GM23338 (cell line): Measurements from ENCODE around the gene COMP. TPM values are rescaled to one million over a fixed set of nuclear protein-coding genes. Genes with fewer than 3 reads are reported as not detected.

Experiments
- ATAC-seq: fragments of 200-7000 bp; cut with Tn5 transposase; 3 replicates; pipeline ENCODE4 v1.9.1; 2020
- DNase-seq: peaks from one replicate; pipeline ENCODE4 v3.0.0-alpha.2; 2015; ENCODE audit warnings: low spot score
- H2AFZ ChIP-seq: fragments of 200-600 bp; sonication (generic); 2 replicates; pipeline ENCODE4 v1.8.0; 2016; ENCODE audit warnings: antibody characterized with exemption, mild to moderate bottlenecking, moderate library complexity
- H3F3A ChIP-seq: fragments of 200-600 bp; sonication (generic); replicated peaks from 2 replicates; pipeline ENCODE4 v1.8.0; 2017; ENCODE audit warnings: antibody characterized with exemption, mixed run types, low read depth
- H3K27ac ChIP-seq: fragments of 200-600 bp; sonication (generic); 2 replicates; pipeline ENCODE4 v1.6.1; 2016; ENCODE audit warnings: low read depth
- H3K27me3 ChIP-seq: fragments of 200-600 bp; sonication (generic); 2 replicates; pipeline ENCODE4 v1.8.0; 2016; ENCODE audit warnings: mild to moderate bottlenecking, mixed run types, moderate library complexity; ENCODE audit not compliant: insufficient read depth
- H3K36me3 ChIP-seq: fragments of 200-600 bp; sonication (generic); 2 replicates; pipeline ENCODE4 v1.8.0; 2016; ENCODE audit warnings: mild to moderate bottlenecking; ENCODE audit not compliant: insufficient read depth
- H3K4me1 ChIP-seq: fragments of 200-600 bp; sonication (generic); 2 replicates; pipeline ENCODE4 v1.8.0; 2016; ENCODE audit warnings: mild to moderate bottlenecking, moderate library complexity; ENCODE audit not compliant: insufficient read depth
- H3K4me2 ChIP-seq: fragments of 200-600 bp; sonication (generic); 2 replicates; pipeline ENCODE4 v1.7.1; 2017; ENCODE audit warnings: mixed run types
- H3K4me3 ChIP-seq: fragments of 200-600 bp; sonication (generic); 2 replicates; pipeline ENCODE4 v1.6.1; 2016; ENCODE audit warnings: mixed run types
- H3K79me2 ChIP-seq: fragments of 200-600 bp; sonication (generic); replicated peaks from 2 replicates; pipeline ENCODE4 v1.8.0; 2017; ENCODE audit warnings: mild to moderate bottlenecking; ENCODE audit not compliant: insufficient read depth
- H3K9me2 ChIP-seq: fragments of 200-600 bp; sonication (generic); 2 replicates; pipeline ENCODE4 v1.8.0; 2017; ENCODE audit not compliant: insufficient read depth
- H4K20me1 ChIP-seq: fragments of 200-600 bp; sonication (generic); replicated peaks from 2 replicates; pipeline ENCODE4 v1.8.0; 2017; ENCODE audit warnings: mild to moderate bottlenecking; ENCODE audit not compliant: insufficient read depth
- H3K27ac Mint-ChIP-seq: 2 replicates; pipeline ENCODE4 v1.8.0; 2020; ENCODE audit warnings: inconsistent platforms, mild to moderate bottlenecking, moderate library complexity, mixed read lengths
- H3K27me3 Mint-ChIP-seq: 3 replicates; pipeline ENCODE4 v1.8.0; 2022; ENCODE audit warnings: low read depth, mild to moderate bottlenecking, moderate library complexity, mixed read lengths, inconsistent platforms; ENCODE audit not compliant: insufficient read depth, poor library complexity
- H3K36me3 Mint-ChIP-seq: 3 replicates; pipeline ENCODE4 v1.8.0; 2021; ENCODE audit warnings: low read depth, mild to moderate bottlenecking, inconsistent platforms, moderate library complexity, mixed read lengths
- H3K4me1 Mint-ChIP-seq: 3 replicates; pipeline ENCODE4 v1.8.0; 2020; ENCODE audit warnings: mild to moderate bottlenecking, inconsistent platforms, mixed read lengths
- H3K4me3 Mint-ChIP-seq: 3 replicates; pipeline ENCODE4 v1.8.0; 2021; ENCODE audit warnings: moderate library complexity, mild to moderate bottlenecking, inconsistent platforms, mixed read lengths
- H3K9me3 Mint-ChIP-seq: 3 replicates; pipeline ENCODE4 v1.8.0; 2020; ENCODE audit warnings: moderate library complexity, mild to moderate bottlenecking, inconsistent platforms, mixed read lengths
- CREB1 ChIP-seq: fragments of 250-450 bp; sonication (Bioruptor Pico); IDR thresholded peaks from 2 replicates; pipeline ENCODE4 v1.5.0; 2020; ENCODE audit warnings: low read depth, mild to moderate bottlenecking, moderate library complexity
- EZH2 ChIP-seq: fragments of 200-600 bp; sonication (generic); IDR thresholded peaks from one replicate; pipeline ENCODE4 v1.8.0; 2017; ENCODE audit warnings: antibody characterized with exemption, mild to moderate bottlenecking, low read depth; ENCODE audit not compliant: unreplicated experiment
- EZH2phosphoT487 ChIP-seq: fragments of 200-600 bp; sonication (generic); IDR thresholded peaks from one replicate; pipeline ENCODE4 v1.8.1; 2018; ENCODE audit warnings: antibody characterized with exemption; ENCODE audit not compliant: unreplicated experiment
- JUNB ChIP-seq: IDR thresholded peaks from one replicate; pipeline ENCODE4 v1.6.1; 2016; ENCODE audit warnings: antibody characterized with exemption; ENCODE audit not compliant: unreplicated experiment
- NANOG ChIP-seq: IDR thresholded peaks from 2 replicates; pipeline ENCODE4 v1.6.1; 2016; ENCODE audit warnings: antibody characterized with exemption, borderline replicate concordance
- POLR2AphosphoS5 ChIP-seq: IDR thresholded peaks from 2 replicates; pipeline ENCODE4 v1.6.1; 2016; ENCODE audit warnings: antibody characterized with exemption, low read depth
- STAT1 ChIP-seq: IDR thresholded peaks from one replicate; pipeline ENCODE4 v1.6.1; 2016; ENCODE audit warnings: antibody characterized with exemption; ENCODE audit not compliant: unreplicated experiment
- ZNF114 ChIP-seq: fragments of 250-450 bp; sonication (Bioruptor Pico); IDR thresholded peaks from 2 replicates; pipeline ENCODE4 v1.5.0; 2020; ENCODE audit warnings: mild to moderate bottlenecking, moderate library complexity
- ZNF331 ChIP-seq: fragments of 250-450 bp; sonication (Bioruptor Pico); IDR thresholded peaks from 2 replicates; pipeline ENCODE4 v1.5.0; 2020; ENCODE audit warnings: low read depth, mild to moderate bottlenecking, moderate library complexity
- polyA plus RNA-seq: library from polyadenylated mRNA; unstranded; fragments of >200 nt; fragmentation: Nextera tagmentation; extraction: Ambion mirVana; gene quantifications from 2 replicates; pipeline ENCODE4 v1.2.1, GENCODE V29; 2016
- total RNA-seq: library from RNA; depleted of rRNA; stranded (reverse); fragments of >200 nt; shearing (Covaris generic); gene quantifications from 2 replicates; pipeline ENCODE4 v1.2.3, GENCODE V29; 2014
- TF ChIP-seq, protein P1 (sequence below): IDR thresholded peaks from one replicate; pipeline ENCODE4 v1.6.1; 2018; ENCODE audit warnings: antibody characterized with exemption; ENCODE audit not compliant: unreplicated experiment
- TF ChIP-seq, protein P2 (sequence below): fragments of 250-450 bp; sonication (Bioruptor Pico); IDR thresholded peaks from 2 replicates; pipeline ENCODE4 v1.5.0; 2020; ENCODE audit warnings: mild to moderate bottlenecking, moderate library complexity
- TF ChIP-seq, protein P3 (sequence below): IDR thresholded peaks from 2 replicates; pipeline ENCODE4 v1.6.1; 2016; ENCODE audit warnings: antibody characterized with exemption
- TF ChIP-seq, protein P4 (sequence below), 2 experiments: fragments of 200-600 bp in 1 of 2; sonication (generic) in 1 of 2; conservative IDR thresholded peaks; 2 replicates each; pipeline versions ENCODE4 v1.5.1 to v1.6.1; 2016 to 2017; ENCODE audit warnings: antibody characterized with exemption in 2 of 2, low read depth in 2 of 2, mild to moderate bottlenecking in 2 of 2, moderate library complexity in 1 of 2

Gene COMP
- total and polyA plus RNA-seq, 2 experiments from 2014 or later: 0.58 to 0.63 TPM

DNA sequence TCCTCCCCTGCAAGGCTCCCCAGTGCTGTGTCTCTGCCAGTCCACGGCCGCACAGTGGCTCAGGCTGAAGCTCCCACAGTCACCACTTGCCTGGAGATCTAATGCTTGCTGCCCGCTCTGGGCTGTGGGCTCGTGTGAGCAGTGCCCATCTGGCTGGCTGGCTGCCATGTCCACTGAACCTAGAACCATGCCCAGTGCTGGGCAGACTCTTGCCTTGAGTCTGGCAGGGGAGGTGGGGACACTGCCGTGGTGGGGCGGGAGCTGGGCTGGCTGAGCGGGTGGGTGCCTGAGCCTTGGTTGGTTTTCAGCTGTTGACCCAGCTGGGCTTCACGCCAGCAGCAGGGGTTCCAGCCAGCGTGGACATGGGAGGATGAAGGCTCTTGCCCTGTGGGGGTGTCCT lies 55.4 kb downstream of the COMP start:
- H3K4me2 ChIP-seq: no peak overlapping the region
- DNase-seq (no peak), ATAC-seq (no peak)
- Mint-ChIP-seq H3K27me3 (peaks cover 5% of the 10 kb centered on the region), H3K27ac (no peak overlapping the region), H3K36me3 (no peaks in the 10 kb centered on the region; the same call in 2 of the 3 replicates), H3K4me3 (no peak overlapping the region), H3K9me3 (no peaks in the 10 kb centered on the region), H3K4me1 (peaks cover 6% of the 10 kb centered on the region)
- no peak overlapping the region for H3K4me3 ChIP-seq
- TF ChIP-seq STAT1: no peak
- TF ChIP-seq, protein P1, sequence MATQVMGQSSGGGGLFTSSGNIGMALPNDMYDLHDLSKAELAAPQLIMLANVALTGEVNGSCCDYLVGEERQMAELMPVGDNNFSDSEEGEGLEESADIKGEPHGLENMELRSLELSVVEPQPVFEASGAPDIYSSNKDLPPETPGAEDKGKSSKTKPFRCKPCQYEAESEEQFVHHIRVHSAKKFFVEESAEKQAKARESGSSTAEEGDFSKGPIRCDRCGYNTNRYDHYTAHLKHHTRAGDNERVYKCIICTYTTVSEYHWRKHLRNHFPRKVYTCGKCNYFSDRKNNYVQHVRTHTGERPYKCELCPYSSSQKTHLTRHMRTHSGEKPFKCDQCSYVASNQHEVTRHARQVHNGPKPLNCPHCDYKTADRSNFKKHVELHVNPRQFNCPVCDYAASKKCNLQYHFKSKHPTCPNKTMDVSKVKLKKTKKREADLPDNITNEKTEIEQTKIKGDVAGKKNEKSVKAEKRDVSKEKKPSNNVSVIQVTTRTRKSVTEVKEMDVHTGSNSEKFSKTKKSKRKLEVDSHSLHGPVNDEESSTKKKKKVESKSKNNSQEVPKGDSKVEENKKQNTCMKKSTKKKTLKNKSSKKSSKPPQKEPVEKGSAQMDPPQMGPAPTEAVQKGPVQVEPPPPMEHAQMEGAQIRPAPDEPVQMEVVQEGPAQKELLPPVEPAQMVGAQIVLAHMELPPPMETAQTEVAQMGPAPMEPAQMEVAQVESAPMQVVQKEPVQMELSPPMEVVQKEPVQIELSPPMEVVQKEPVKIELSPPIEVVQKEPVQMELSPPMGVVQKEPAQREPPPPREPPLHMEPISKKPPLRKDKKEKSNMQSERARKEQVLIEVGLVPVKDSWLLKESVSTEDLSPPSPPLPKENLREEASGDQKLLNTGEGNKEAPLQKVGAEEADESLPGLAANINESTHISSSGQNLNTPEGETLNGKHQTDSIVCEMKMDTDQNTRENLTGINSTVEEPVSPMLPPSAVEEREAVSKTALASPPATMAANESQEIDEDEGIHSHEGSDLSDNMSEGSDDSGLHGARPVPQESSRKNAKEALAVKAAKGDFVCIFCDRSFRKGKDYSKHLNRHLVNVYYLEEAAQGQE: no peak
- no peak for TF ChIP-seq EZH2
- TF ChIP-seq CREB1 (CRISPR knock-in tag): no peak
- TF ChIP-seq, protein P2, sequence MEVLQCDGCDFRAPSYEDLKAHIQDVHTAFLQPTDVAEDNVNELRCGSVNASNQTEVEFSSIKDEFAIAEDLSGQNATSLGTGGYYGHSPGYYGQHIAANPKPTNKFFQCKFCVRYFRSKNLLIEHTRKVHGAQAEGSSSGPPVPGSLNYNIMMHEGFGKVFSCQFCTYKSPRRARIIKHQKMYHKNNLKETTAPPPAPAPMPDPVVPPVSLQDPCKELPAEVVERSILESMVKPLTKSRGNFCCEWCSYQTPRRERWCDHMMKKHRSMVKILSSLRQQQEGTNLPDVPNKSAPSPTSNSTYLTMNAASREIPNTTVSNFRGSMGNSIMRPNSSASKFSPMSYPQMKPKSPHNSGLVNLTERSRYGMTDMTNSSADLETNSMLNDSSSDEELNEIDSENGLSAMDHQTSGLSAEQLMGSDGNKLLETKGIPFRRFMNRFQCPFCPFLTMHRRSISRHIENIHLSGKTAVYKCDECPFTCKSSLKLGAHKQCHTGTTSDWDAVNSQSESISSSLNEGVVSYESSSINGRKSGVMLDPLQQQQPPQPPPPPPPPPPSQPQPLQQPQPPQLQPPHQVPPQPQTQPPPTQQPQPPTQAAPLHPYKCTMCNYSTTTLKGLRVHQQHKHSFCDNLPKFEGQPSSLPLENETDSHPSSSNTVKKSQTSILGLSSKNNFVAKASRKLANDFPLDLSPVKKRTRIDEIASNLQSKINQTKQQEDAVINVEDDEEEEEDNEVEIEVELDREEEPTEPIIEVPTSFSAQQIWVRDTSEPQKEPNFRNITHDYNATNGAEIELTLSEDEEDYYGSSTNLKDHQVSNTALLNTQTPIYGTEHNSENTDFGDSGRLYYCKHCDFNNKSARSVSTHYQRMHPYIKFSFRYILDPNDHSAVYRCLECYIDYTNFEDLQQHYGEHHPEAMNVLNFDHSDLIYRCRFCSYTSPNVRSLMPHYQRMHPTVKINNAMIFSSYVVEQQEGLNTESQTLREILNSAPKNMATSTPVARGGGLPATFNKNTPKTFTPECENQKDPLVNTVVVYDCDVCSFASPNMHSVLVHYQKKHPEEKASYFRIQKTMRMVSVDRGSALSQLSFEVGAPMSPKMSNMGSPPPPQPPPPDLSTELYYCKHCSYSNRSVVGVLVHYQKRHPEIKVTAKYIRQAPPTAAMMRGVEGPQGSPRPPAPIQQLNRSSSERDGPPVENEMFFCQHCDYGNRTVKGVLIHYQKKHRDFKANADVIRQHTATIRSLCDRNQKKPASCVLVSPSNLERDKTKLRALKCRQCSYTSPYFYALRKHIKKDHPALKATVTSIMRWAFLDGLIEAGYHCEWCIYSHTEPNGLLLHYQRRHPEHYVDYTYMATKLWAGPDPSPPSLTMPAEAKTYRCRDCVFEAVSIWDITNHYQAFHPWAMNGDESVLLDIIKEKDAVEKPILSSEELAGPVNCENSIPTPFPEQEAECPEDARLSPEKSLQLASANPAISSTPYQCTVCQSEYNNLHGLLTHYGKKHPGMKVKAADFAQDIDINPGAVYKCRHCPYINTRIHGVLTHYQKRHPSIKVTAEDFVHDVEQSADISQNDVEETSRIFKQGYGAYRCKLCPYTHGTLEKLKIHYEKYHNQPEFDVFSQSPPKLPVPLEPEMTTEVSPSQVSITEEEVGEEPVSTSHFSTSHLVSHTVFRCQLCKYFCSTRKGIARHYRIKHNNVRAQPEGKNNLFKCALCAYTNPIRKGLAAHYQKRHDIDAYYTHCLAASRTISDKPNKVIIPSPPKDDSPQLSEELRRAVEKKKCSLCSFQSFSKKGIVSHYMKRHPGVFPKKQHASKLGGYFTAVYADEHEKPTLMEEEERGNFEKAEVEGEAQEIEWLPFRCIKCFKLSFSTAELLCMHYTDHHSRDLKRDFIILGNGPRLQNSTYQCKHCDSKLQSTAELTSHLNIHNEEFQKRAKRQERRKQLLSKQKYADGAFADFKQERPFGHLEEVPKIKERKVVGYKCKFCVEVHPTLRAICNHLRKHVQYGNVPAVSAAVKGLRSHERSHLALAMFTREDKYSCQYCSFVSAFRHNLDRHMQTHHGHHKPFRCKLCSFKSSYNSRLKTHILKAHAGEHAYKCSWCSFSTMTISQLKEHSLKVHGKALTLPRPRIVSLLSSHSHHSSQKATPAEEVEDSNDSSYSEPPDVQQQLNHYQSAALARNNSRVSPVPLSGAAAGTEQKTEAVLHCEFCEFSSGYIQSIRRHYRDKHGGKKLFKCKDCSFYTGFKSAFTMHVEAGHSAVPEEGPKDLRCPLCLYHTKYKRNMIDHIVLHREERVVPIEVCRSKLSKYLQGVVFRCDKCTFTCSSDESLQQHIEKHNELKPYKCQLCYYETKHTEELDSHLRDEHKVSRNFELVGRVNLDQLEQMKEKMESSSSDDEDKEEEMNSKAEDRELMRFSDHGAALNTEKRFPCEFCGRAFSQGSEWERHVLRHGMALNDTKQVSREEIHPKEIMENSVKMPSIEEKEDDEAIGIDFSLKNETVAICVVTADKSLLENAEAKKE (CRISPR knock-in tag): no peak
- no peak for TF ChIP-seq POLR2AphosphoS5
- TF ChIP-seq JUNB: no peak
- TF ChIP-seq EZH2phosphoT487: no peak
- TF ChIP-seq NANOG: no peak
- no peak for TF ChIP-seq ZNF114 (CRISPR knock-in tag)
- TF ChIP-seq ZNF331 (CRISPR knock-in tag): no peak
- TF ChIP-seq, protein P3, sequence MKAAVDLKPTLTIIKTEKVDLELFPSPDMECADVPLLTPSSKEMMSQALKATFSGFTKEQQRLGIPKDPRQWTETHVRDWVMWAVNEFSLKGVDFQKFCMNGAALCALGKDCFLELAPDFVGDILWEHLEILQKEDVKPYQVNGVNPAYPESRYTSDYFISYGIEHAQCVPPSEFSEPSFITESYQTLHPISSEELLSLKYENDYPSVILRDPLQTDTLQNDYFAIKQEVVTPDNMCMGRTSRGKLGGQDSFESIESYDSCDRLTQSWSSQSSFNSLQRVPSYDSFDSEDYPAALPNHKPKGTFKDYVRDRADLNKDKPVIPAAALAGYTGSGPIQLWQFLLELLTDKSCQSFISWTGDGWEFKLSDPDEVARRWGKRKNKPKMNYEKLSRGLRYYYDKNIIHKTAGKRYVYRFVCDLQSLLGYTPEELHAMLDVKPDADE: no peak
- TF ChIP-seq, protein P4, sequence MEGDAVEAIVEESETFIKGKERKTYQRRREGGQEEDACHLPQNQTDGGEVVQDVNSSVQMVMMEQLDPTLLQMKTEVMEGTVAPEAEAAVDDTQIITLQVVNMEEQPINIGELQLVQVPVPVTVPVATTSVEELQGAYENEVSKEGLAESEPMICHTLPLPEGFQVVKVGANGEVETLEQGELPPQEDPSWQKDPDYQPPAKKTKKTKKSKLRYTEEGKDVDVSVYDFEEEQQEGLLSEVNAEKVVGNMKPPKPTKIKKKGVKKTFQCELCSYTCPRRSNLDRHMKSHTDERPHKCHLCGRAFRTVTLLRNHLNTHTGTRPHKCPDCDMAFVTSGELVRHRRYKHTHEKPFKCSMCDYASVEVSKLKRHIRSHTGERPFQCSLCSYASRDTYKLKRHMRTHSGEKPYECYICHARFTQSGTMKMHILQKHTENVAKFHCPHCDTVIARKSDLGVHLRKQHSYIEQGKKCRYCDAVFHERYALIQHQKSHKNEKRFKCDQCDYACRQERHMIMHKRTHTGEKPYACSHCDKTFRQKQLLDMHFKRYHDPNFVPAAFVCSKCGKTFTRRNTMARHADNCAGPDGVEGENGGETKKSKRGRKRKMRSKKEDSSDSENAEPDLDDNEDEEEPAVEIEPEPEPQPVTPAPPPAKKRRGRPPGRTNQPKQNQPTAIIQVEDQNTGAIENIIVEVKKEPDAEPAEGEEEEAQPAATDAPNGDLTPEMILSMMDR (conservative IDR thresholded peaks at IDR 0.05; ENCODE audit: low read depth in 2 of 2): no peak
- no peaks in the 10 kb centered on the region for H3F3A ChIP-seq
- no peaks in the 10 kb centered on the region for H3K4me1 ChIP-seq
- H4K20me1 ChIP-seq: no peaks in the 10 kb centered on the region; the same call in 1 of the 2 replicates
- no peaks in the 10 kb centered on the region for H3K36me3 ChIP-seq
- H3K27ac ChIP-seq: no peak overlapping the region
- H3K79me2 ChIP-seq: no peaks in the 10 kb centered on the region
- H3K27me3 ChIP-seq: no peaks in the 10 kb centered on the region
- no peaks in the 10 kb centered on the region for H3K9me2 ChIP-seq
- no peak overlapping the region for H2AFZ ChIP-seq
